ENCODE data around the gene RORC.
A peak's percentile ranks its signal among the peaks of the same experiment; 100 is the strongest.

RORC gene

DNA sequence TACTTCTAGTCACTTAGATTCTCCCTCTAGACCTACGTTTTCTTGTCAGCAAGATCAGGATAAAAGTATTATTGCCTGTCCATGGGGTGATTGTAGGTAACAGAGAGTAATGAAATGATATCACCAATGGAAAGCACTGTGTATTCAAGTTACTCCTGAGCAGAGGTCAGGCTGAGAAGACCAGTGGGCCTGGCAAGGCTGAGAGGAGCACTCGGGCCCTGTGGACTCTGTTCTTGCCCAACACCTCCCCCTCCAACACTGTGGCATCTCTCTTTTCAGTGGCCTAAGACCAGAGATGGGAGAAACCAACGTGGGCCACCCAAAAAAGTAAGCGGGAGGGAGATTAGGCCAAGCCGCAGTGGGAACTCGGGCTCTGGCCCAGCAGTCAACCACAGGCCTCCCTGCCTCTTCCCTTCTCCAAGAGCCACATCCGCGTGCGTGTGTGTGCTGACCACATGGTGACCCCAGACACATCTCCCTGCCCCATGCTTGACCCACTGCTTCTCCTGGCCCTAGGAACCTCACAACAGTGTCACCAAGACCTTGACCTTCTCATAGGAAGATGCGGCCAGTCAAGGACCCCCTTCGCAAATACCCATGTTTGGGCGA lies 12.3 kb downstream of the RORC start:
- no peak overlapping the region for H3K4me3 ChIP-seq (ENCODE audit: low read depth, low read length)
- TF ChIP-seq, protein P1, sequence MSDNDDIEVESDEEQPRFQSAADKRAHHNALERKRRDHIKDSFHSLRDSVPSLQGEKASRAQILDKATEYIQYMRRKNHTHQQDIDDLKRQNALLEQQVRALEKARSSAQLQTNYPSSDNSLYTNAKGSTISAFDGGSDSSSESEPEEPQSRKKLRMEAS (IDR thresholded peaks at IDR 0.05; ENCODE audit: low read depth, low read length), result no peak
- TF ChIP-seq, protein P2, sequence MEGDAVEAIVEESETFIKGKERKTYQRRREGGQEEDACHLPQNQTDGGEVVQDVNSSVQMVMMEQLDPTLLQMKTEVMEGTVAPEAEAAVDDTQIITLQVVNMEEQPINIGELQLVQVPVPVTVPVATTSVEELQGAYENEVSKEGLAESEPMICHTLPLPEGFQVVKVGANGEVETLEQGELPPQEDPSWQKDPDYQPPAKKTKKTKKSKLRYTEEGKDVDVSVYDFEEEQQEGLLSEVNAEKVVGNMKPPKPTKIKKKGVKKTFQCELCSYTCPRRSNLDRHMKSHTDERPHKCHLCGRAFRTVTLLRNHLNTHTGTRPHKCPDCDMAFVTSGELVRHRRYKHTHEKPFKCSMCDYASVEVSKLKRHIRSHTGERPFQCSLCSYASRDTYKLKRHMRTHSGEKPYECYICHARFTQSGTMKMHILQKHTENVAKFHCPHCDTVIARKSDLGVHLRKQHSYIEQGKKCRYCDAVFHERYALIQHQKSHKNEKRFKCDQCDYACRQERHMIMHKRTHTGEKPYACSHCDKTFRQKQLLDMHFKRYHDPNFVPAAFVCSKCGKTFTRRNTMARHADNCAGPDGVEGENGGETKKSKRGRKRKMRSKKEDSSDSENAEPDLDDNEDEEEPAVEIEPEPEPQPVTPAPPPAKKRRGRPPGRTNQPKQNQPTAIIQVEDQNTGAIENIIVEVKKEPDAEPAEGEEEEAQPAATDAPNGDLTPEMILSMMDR (IDR thresholded peaks at IDR 0.05; ENCODE audit: low read depth, low read length), result no peak
- no peak for TF ChIP-seq MYC (IDR thresholded peaks at IDR 0.05; ENCODE audit: low read depth, low read length)

GRCh38 chr1:151817353-151817730 lies 14.3 kb downstream of the RORC start:
- TF ChIP-seq MYC (IDR thresholded peaks at IDR 0.05; ENCODE audit: low read depth, low read length), result no peak
- TF ChIP-seq, protein P1 (IDR thresholded peaks at IDR 0.05; ENCODE audit: low read depth, low read length), result no peak
- TF ChIP-seq, protein P2 (IDR thresholded peaks at IDR 0.05; ENCODE audit: low read depth, low read length), result no peak
- no peak for TF ChIP-seq POLR2A (IDR thresholded peaks at IDR 0.05; ENCODE audit: extremely low read depth, insufficient read length)

More for the DNA sequence above, 12.3 kb downstream of the RORC start:
- DNase-seq (ENCODE audit: low read depth), result no peak

GRCh38 chr1:151816548-151817352 lies 14.9 kb downstream of the RORC start:
- H3K4me3 ChIP-seq (ENCODE audit: low read depth, low read length), result no peak overlapping the region
- TF ChIP-seq, protein P1 (IDR thresholded peaks at IDR 0.05; ENCODE audit: low read depth, low read length), result no peak
- TF ChIP-seq MYC (IDR thresholded peaks at IDR 0.05; ENCODE audit: low read depth, low read length) (no peak), POLR2A (IDR thresholded peaks at IDR 0.05; ENCODE audit: extremely low read depth, insufficient read length) (no peak)
- TF ChIP-seq, protein P2 (IDR thresholded peaks at IDR 0.05; ENCODE audit: low read depth, low read length), result no peak
- DNase-seq (ENCODE audit: low read depth), result no peak

More at GRCh38 chr1:151817353-151817730, 14.3 kb downstream of the RORC start:
- H3K4me3 ChIP-seq (ENCODE audit: low read depth, low read length), result no peak overlapping the region
- peak; percentile 36 for DNase-seq (ENCODE audit: low read depth)

DNA sequence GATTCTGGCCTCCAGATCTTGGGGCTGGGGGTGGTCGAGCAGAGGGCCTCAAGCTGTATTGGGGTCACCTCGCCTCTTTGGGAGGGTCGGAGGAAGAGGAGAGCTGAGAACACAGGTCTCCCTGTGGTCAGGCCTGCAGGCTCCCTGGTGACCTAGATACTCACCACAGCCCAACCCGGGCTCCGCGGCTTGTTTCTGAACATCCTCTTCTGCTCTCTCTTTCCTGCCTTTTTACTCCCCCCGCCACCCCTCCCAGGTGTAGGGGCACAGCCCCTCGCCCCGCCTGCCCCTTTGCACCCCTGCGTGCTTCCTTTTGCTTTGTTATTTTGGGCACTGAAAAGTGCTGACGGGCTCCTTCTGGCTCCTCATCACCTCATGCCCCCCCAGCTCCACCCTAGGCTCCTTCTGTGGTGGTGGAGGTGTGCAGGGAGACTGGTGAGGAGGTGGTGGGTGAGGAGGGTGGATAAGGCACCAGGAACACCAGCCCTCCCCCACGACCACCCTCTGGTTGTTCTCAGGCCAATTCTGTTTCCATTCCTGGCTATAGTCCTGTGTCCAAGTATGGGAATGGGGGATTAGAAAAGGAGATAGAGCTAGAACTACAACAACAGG lies 15.8 kb downstream of the RORC start:
- H3K4me3 ChIP-seq (ENCODE audit: low read depth, low read length), result no peak overlapping the region
- DNase-seq (ENCODE audit: low read depth), result no peak
- TF ChIP-seq MYC (IDR thresholded peaks at IDR 0.05; ENCODE audit: low read depth, low read length) (no peak), POLR2A (IDR thresholded peaks at IDR 0.05; ENCODE audit: extremely low read depth, insufficient read length) (no peak)
- TF ChIP-seq, protein P1 (IDR thresholded peaks at IDR 0.05; ENCODE audit: low read depth, low read length), result no peak

DNA sequence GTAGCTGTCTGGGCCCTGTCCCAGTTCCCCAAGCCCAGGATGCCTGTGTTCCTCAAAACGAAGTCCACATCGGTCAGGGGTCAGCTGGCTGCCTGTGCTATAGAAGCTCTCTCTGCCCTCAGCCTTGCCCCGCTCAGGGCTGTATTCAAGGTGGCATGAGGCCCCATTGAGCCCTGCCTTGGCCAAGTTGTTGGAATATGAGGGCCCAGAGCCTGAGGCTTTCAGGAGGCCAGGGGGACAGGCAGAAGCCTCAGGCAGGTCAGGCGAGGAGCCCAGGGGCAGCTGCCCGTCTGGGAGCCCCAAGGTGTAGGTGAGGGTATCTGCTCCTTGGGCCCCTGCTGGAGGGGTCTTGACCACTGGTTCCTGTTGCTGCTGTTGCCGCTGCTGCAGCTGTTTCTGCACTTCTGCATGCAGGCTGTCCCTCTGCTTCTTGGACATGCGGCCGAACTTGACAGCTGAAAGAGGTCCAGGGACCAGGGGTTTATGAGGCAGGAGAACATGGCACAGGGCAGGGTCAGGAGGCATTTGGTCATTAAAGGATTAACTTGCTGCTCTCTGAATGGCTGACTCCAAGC lies 16.5 kb downstream of the RORC start:
- no peak for TF ChIP-seq MYC (IDR thresholded peaks at IDR 0.05; ENCODE audit: low read depth, low read length)
- no peak for TF ChIP-seq POLR2A (IDR thresholded peaks at IDR 0.05; ENCODE audit: extremely low read depth, insufficient read length)
- TF ChIP-seq, protein P2 (IDR thresholded peaks at IDR 0.05; ENCODE audit: low read depth, low read length), result no peak
- TF ChIP-seq, protein P1 (IDR thresholded peaks at IDR 0.05; ENCODE audit: low read depth, low read length), result no peak
- no peak overlapping the region for H3K4me3 ChIP-seq (ENCODE audit: low read depth, low read length)
- no peak for DNase-seq (ENCODE audit: low read depth)
